GM12873 (cell line): ENCODE results near the gene CAMK4.

ENCODE experiments used
- TF ChIP-seq, protein P1 (sequence below): IDR thresholded peaks from 2 replicates; pipeline ENCODE4 v1.5.1; 2012; ENCODE audit warnings: low read depth, mild to moderate bottlenecking, moderate library complexity, low read length, control low read depth; ENCODE audit not compliant: insufficient read depth; ENCODE audit errors: missing control alignments

CAMK4 gene

DNA sequence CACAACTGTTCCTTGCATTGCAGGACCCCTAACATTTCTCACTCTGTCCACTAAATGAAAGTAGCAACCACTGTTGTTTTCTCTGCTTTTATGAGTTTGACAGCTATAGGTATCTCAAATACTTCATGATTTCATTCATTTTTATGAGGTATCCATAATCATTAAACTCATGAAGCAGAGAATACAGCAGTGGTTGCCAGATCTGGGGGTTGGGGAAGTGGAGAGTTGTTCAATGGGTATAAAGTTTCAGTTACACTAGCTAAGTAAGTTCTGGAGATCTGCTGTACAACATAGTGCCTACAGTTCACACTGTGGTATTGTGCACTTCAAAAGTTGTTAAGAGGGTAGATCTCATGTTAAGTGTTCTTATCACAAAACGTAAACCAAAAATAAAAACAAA, 23.4 kb upstream of the CAMK4 start:
- TF ChIP-seq, protein P1, sequence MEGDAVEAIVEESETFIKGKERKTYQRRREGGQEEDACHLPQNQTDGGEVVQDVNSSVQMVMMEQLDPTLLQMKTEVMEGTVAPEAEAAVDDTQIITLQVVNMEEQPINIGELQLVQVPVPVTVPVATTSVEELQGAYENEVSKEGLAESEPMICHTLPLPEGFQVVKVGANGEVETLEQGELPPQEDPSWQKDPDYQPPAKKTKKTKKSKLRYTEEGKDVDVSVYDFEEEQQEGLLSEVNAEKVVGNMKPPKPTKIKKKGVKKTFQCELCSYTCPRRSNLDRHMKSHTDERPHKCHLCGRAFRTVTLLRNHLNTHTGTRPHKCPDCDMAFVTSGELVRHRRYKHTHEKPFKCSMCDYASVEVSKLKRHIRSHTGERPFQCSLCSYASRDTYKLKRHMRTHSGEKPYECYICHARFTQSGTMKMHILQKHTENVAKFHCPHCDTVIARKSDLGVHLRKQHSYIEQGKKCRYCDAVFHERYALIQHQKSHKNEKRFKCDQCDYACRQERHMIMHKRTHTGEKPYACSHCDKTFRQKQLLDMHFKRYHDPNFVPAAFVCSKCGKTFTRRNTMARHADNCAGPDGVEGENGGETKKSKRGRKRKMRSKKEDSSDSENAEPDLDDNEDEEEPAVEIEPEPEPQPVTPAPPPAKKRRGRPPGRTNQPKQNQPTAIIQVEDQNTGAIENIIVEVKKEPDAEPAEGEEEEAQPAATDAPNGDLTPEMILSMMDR: no peak

DNA sequence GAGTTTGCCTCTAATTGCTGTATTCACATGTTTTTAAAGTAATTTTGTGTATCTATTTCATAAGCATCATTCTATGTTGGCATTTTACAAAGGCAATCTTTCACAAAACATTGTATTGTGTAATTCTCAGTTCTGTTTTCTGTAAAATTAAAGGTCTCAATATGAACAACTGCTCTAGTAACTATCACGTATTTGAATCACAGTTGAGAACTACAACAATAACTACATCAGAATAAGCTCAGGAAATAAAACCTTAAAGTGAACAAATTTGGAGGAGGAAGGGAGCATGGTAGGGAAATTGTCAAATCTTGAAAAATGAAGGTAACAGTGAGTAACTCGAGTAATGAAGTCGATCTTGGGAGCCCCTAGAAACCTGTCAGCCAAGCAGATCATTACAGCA, 22.5 kb upstream of the CAMK4 start:
- TF ChIP-seq, protein P1: no peak

DNA sequence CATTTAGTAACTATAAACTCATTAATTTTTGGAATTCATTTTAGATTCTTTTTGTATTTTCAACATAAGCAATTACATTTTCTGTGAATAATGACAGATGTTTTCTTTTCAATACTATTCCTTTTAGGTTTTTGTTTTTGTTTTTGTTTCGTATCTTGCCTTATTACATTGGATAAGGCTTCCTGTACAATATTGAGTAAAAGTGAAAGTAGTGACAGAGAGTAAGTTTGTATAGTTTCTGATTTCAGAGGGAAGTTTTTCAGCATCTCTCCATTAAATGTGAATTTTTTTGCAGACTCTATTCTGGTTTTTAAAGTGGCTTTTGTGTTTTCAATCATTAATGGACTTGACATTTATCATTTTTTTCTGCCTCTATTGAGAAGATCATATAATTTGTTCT, 12.8 kb upstream of the CAMK4 start:
- TF ChIP-seq, protein P1: no peak

DNA sequence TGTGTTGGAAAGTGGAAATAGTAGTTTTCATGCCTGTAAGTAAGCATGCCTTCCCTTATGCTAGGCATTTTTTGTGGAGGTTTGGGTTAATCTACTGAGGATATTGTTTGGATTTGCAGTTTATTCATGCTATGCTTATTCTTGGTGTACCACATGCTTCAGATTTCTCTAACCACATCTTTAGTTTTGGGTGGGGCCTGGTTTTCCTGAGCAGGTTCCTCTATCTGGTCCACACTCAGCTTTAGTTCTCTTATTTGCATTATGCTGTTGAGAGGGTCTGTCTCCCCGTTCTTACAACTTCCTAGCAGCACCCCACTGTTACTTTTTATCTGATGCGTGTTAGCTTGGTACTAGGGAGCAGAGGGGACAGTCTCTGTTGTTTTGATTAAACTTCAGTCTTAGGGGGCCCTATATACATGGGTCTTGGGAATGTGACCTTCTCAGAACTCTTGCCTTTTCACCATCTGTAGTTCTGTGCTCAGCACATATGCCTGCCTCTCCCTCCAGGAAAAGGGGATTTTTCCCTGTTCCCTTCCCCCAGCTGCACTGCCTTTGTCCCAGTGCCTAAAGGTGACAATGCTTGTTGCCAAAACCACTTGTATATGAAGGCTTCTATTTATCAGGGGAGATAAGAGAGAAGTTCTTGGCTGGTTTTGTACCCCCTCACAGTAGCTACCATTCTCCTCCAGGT, 10.0 kb upstream of the CAMK4 start:
- TF ChIP-seq, protein P1: no peak

DNA sequence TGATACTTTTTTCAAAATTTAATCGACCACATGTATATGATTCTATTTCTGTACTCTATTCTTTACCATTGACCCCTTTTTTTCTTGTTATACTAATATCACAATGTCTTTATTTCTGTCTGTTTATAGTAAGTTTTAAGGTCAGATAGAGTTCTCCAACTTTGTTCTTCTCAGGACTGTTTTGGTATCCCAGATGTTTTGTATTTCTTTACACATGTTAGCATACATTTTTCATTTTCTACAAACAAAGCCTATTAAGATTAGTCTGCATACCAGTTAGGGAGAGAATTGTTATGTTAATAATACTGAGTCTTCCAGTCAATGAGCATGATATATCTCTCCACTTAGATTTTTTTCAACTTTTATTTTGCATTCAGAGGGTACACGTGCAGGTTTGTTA, 8.2 kb upstream of the CAMK4 start:
- TF ChIP-seq, protein P1: no peak

DNA sequence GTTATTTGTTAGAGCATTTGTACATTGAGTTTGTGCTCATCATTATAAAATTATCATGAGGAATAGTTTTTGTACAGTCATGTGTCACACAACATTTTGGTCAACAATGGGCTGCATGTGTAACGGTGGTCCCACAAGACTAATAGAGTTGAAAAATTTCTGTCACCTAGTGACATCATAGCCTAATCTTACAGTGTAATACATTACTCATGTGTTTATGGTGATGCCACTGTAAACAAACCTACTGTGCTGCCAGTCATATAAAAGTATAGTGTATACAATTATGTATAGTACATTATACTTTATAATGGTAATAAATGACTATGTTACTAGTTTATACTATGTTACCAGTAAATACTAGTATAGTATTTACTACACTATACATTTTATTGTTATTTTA, 3.0 kb upstream of the CAMK4 start:
- TF ChIP-seq, protein P1: no peak

DNA sequence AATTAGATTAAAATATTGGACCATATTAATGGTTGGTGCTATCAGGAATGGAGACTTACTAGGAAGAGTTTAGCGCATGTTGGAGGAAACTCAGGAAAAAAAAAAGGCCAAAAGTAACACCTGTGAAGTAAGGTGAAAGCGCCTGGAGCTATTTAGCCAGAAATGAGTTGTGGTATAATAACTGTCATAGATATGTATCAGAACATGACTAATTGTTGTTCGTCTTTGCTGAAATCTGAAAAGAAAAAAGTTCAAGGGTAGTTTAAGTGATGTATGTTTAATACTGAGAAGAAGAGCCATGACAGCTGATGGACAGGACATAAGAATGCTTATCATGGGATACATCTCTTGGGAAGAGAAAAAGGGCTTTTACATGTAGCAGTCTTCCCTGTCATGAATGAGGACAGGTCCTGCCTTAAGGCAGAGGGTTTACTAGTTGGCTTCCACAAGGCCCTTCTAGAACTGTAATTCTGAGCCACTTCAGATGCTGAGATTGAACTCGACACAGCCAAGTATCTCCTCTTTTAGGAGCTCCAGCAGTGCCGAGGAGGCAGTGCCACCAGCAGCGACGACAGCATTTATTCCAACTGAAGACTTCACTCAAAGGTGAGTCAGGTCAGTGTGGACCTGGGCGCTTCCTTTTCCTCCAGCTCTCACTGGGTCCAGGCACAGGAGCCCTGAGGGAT, 940 bp upstream of the CAMK4 start:
- TF ChIP-seq, protein P1: no peak
